Measurements from ENCODE around the gene C10orf105.
A peak's percentile ranks its signal among the peaks of the same experiment; 100 is the strongest.

Gene C10orf105

GRCh38 chr10:71745664-71746250 is 26.2 kb upstream of the C10orf105 start (continued):
- no peak for TF ChIP-seq PRDM10 (tag by site-specific recombination; IDR thresholded peaks at IDR 0.05)
- no peak for TF ChIP-seq FEZF1 (tag by site-specific recombination; IDR thresholded peaks at IDR 0.05)
- no peak for TF ChIP-seq ZNF513 (tag by site-specific recombination; IDR thresholded peaks at IDR 0.05)
- no peak for TF ChIP-seq ZNF280C (tag by site-specific recombination; IDR thresholded peaks at IDR 0.05)
- no peak for TF ChIP-seq GFI1B (tag by site-specific recombination; IDR thresholded peaks at IDR 0.05)
- TF ChIP-seq ZNF202 (tag by site-specific recombination; IDR thresholded peaks at IDR 0.05; ENCODE audit: borderline replicate concordance), result no peak
- no peak for TF ChIP-seq ZNF416 (tag by site-specific recombination; IDR thresholded peaks at IDR 0.05)
- TF ChIP-seq ZNF26 (tag by site-specific recombination; IDR thresholded peaks at IDR 0.05), result no peak
- TF ChIP-seq, protein P1, sequence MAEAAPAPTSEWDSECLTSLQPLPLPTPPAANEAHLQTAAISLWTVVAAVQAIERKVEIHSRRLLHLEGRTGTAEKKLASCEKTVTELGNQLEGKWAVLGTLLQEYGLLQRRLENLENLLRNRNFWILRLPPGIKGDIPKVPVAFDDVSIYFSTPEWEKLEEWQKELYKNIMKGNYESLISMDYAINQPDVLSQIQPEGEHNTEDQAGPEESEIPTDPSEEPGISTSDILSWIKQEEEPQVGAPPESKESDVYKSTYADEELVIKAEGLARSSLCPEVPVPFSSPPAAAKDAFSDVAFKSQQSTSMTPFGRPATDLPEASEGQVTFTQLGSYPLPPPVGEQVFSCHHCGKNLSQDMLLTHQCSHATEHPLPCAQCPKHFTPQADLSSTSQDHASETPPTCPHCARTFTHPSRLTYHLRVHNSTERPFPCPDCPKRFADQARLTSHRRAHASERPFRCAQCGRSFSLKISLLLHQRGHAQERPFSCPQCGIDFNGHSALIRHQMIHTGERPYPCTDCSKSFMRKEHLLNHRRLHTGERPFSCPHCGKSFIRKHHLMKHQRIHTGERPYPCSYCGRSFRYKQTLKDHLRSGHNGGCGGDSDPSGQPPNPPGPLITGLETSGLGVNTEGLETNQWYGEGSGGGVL (tag by site-specific recombination; IDR thresholded peaks at IDR 0.05), result no peak
- no peak for TF ChIP-seq ZNF548 (tag by site-specific recombination; IDR thresholded peaks at IDR 0.05)

- TF ChIP-seq SCRT1 (tag by site-specific recombination; IDR thresholded peaks at IDR 0.05; ENCODE audit: borderline replicate concordance), result 0 out of 2 replicates have a peak, but pooled peaks have one; percentile 32
- TF ChIP-seq SCRT2 (tag by site-specific recombination; IDR thresholded peaks at IDR 0.05), result peak; percentile 65
- no peak for TF ChIP-seq YY2 (tag by site-specific recombination; IDR thresholded peaks at IDR 0.05)
- TF ChIP-seq ZBTB21 (tag by site-specific recombination; IDR thresholded peaks at IDR 0.05), result no peak
- TF ChIP-seq ZNF544 (tag by site-specific recombination; IDR thresholded peaks at IDR 0.05), result no peak
- 0 out of 2 replicates have a peak, but pooled peaks have one; percentile 23 for TF ChIP-seq ZNF24 (tag by site-specific recombination; IDR thresholded peaks at IDR 0.05)
- POLR2A ChIA-PET, result no interaction called here
- Histone ChIP-seq H3K9me3 (ENCODE audit: control insufficient read depth, insufficient read depth, low read depth, low read length) (no peaks in the 10 kb centered on the region), H3K4me1 (ENCODE audit: control insufficient read depth, insufficient read depth, low read length) (no peaks in the 10 kb centered on the region), H3K36me3 (ENCODE audit: control insufficient read depth in 2 of 2, insufficient read depth in 1 of 2, low read length in 2 of 2) (no peaks in the 10 kb centered on the region), H3K4me3 (ENCODE audit: low read depth, low read length) (no peak overlapping the region), H3K27ac (ENCODE audit: extremely low read depth, low read depth, low read length) (no peak overlapping the region)
- CTCF ChIA-PET, result interaction anchor here (1.2 to 1.3 kb wide), 2 partner anchors 14 to 37 kb away, joined by 3 read pairs; no protein-coding TSS in a partner anchor
These were observed 25.5 kb upstream of the C10orf105 start for GRCh38 chr10:71744897-71745663.
